ENCODE measurements around the gene DOCK1.
"Not testable (repeated sequence)": the region's sequence is repeated elsewhere in the genome, so short reads cannot be mapped to it uniquely, and the experiment has no call there.

The DOCK1 gene

DNA sequence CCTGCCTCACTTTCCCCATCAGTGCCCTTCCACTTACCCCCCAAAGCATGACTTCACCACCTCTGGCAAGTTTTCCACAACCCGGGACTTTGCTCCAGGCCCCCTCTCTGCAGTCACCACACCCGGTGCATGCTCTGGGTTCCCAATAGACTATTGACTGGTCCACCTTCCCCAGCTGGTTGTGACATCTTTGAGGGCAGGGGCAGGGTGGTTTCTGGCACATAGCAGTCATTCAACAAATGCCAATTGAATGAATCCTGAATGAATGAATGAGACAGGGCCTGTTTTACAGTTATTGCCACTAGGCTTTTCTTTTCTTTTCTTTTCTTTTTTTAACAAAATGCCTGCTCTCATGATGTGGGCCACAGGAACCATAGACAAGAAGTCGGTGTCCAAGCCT, 28.8 kb upstream of the DOCK1 start:
- no peaks in the 10 kb centered on the region for H3K9me3 ChIP-seq (replicated peaks; ENCODE audit: insufficient read depth, low read length)
- no peaks in the 10 kb centered on the region for H3F3A ChIP-seq (ENCODE audit: insufficient read depth, low read length)
- no peaks in the 10 kb centered on the region for H3K4me1 ChIP-seq (ENCODE audit: low read length)
- H3K27me3 ChIP-seq (replicated peaks; ENCODE audit: insufficient read depth, low read length) = no peaks in the 10 kb centered on the region
- DNase-seq = no peak
- no peak overlapping the region for H2AFZ ChIP-seq (ENCODE audit: low read length)
- no peaks in the 10 kb centered on the region for H3K36me3 ChIP-seq (replicated peaks; ENCODE audit: insufficient read depth, low read length)
- no peak overlapping the region for H3K4me3 ChIP-seq (ENCODE audit: low read length)
- H3K27ac ChIP-seq (ENCODE audit: low read length) = no peak overlapping the region
- H4K20me1 ChIP-seq (ENCODE audit: insufficient read depth, low read length) = no peaks in the 10 kb centered on the region
- H3K9ac ChIP-seq (ENCODE audit: low read length) = no peak overlapping the region
- H3K79me2 ChIP-seq (ENCODE audit: low read length) = no peaks in the 10 kb centered on the region
- TF ChIP-seq EZH2 (optimal IDR thresholded peaks at IDR 0.05; ENCODE audit: low read depth, low read length) (no peak), EZH2phosphoT487 (IDR thresholded peaks at IDR 0.05; ENCODE audit: low read length) (no peak), CTCF (IDR thresholded peaks at IDR 0.05; ENCODE audit: low read length) (no peak)
- no peaks in the 10 kb centered on the region for H3K9me2 ChIP-seq (replicated peaks; ENCODE audit: insufficient read depth, low read length)
- H3K4me2 ChIP-seq (ENCODE audit: low read depth, low read length) = no peak overlapping the region

DNA sequence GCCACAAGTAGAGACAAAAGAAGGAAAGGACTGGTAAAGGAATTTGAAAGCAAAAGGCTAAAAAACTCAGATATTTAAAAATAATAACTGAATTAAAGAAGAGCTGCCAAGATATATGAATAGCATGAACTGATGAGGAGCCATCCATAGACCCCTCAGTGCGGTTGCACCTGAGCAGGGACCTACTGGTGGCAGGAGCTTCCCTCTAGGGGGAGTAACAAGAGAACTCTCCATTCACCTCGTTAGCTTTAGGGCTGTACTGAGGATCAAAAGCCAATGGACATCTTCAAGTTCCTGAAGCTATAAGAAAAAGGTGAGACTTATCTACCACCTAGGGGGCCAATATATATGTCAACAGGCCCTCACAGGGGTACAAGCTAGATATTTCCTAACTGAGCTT, 27.8 kb upstream of the DOCK1 start:
- Histone ChIP-seq H3K4me2 (ENCODE audit: low read depth, low read length) (no peak overlapping the region), H2AFZ (ENCODE audit: low read length) (no peak overlapping the region), H3K36me3 (replicated peaks; ENCODE audit: insufficient read depth, low read length) (no peaks in the 10 kb centered on the region), H4K20me1 (ENCODE audit: insufficient read depth, low read length) (no peaks in the 10 kb centered on the region), H3F3A (ENCODE audit: insufficient read depth, low read length) (no peaks in the 10 kb centered on the region), H3K9me3 (replicated peaks; ENCODE audit: insufficient read depth, low read length) (no peaks in the 10 kb centered on the region), H3K9ac (ENCODE audit: low read length) (no peak overlapping the region), H3K4me3 (ENCODE audit: low read length) (no peak overlapping the region), H3K27ac (ENCODE audit: low read length) (no peak overlapping the region), H3K4me1 (ENCODE audit: low read length) (no peaks in the 10 kb centered on the region), H3K27me3 (replicated peaks; ENCODE audit: insufficient read depth, low read length) (no peaks in the 10 kb centered on the region), H3K9me2 (replicated peaks; ENCODE audit: insufficient read depth, low read length) (no peaks in the 10 kb centered on the region), H3K79me2 (ENCODE audit: low read length) (no peaks in the 10 kb centered on the region)
- TF ChIP-seq EZH2 (optimal IDR thresholded peaks at IDR 0.05; ENCODE audit: low read depth, low read length) (no peak), EZH2phosphoT487 (IDR thresholded peaks at IDR 0.05; ENCODE audit: low read length) (no peak)
- DNase-seq = no peak

- Histone ChIP-seq H4K20me1 (ENCODE audit: insufficient read depth, low read length) (no peaks in the 10 kb centered on the region), H3K79me2 (ENCODE audit: low read length) (no peaks in the 10 kb centered on the region), H3K27ac (ENCODE audit: low read length) (no peak overlapping the region), H2AFZ (ENCODE audit: low read length) (no peak overlapping the region), H3K4me1 (ENCODE audit: low read length) (no peaks in the 10 kb centered on the region), H3K36me3 (replicated peaks; ENCODE audit: insufficient read depth, low read length) (no peaks in the 10 kb centered on the region), H3K9me3 (replicated peaks; ENCODE audit: insufficient read depth, low read length) (no peaks in the 10 kb centered on the region), H3K4me2 (ENCODE audit: low read depth, low read length) (no peak overlapping the region), H3K27me3 (replicated peaks; ENCODE audit: insufficient read depth, low read length) (no peaks in the 10 kb centered on the region), H3K4me3 (ENCODE audit: low read length) (no peak overlapping the region), H3K9ac (ENCODE audit: low read length) (no peak overlapping the region), H3F3A (ENCODE audit: insufficient read depth, low read length) (no peaks in the 10 kb centered on the region), H3K9me2 (replicated peaks; ENCODE audit: insufficient read depth, low read length) (no peaks in the 10 kb centered on the region)
- TF ChIP-seq CTCF (IDR thresholded peaks at IDR 0.05; ENCODE audit: low read length) (no peak), EZH2phosphoT487 (IDR thresholded peaks at IDR 0.05; ENCODE audit: low read length) (no peak), EZH2 (optimal IDR thresholded peaks at IDR 0.05; ENCODE audit: low read depth, low read length) (no peak)
- no peak for DNase-seq
Measured at GRCh38 chr10:126878594-126878993, 26.6 kb upstream of the DOCK1 start.

GRCh38 chr10:126880926-126881325, 24.3 kb upstream of the DOCK1 start:
- Histone ChIP-seq H3K9ac (ENCODE audit: low read length) (no peak overlapping the region), H2AFZ (ENCODE audit: low read length) (no peak overlapping the region), H3K9me3 (replicated peaks; ENCODE audit: insufficient read depth, low read length) (no peaks in the 10 kb centered on the region), H3K27me3 (replicated peaks; ENCODE audit: insufficient read depth, low read length) (no peaks in the 10 kb centered on the region), H3F3A (ENCODE audit: insufficient read depth, low read length) (no peaks in the 10 kb centered on the region), H3K4me3 (ENCODE audit: low read length) (no peak overlapping the region), H4K20me1 (ENCODE audit: insufficient read depth, low read length) (no peaks in the 10 kb centered on the region), H3K36me3 (replicated peaks; ENCODE audit: insufficient read depth, low read length) (no peaks in the 10 kb centered on the region), H3K9me2 (replicated peaks; ENCODE audit: insufficient read depth, low read length) (no peaks in the 10 kb centered on the region), H3K4me1 (ENCODE audit: low read length) (no peaks in the 10 kb centered on the region), H3K4me2 (ENCODE audit: low read depth, low read length) (no peak overlapping the region), H3K79me2 (ENCODE audit: low read length) (no peaks in the 10 kb centered on the region), H3K27ac (ENCODE audit: low read length) (no peak overlapping the region)
- DNase-seq = no peak
- no peak for TF ChIP-seq EZH2 (optimal IDR thresholded peaks at IDR 0.05; ENCODE audit: low read depth, low read length)
- TF ChIP-seq EZH2phosphoT487 (IDR thresholded peaks at IDR 0.05; ENCODE audit: low read length) = no peak
- no peak for TF ChIP-seq CTCF (IDR thresholded peaks at IDR 0.05; ENCODE audit: low read length)

GRCh38 chr10:126882055-126882454, 23.2 kb upstream of the DOCK1 start:
- H2AFZ ChIP-seq (ENCODE audit: low read length); H3K4me1 ChIP-seq (ENCODE audit: low read length); H3K9me3 ChIP-seq (replicated peaks; ENCODE audit: insufficient read depth, low read length); H3K79me2 ChIP-seq (ENCODE audit: low read length); DNase-seq; H3K27me3 ChIP-seq (replicated peaks; ENCODE audit: insufficient read depth, low read length); H3K27ac ChIP-seq (ENCODE audit: low read length); H3F3A ChIP-seq (ENCODE audit: insufficient read depth, low read length); H3K9me2 ChIP-seq (replicated peaks; ENCODE audit: insufficient read depth, low read length); H3K9ac ChIP-seq (ENCODE audit: low read length); H4K20me1 ChIP-seq (ENCODE audit: insufficient read depth, low read length); H3K4me3 ChIP-seq (ENCODE audit: low read length); H3K36me3 ChIP-seq (replicated peaks; ENCODE audit: insufficient read depth, low read length); H3K4me2 ChIP-seq (ENCODE audit: low read depth, low read length): not testable (repeated sequence)

GRCh38 chr10:126888436-126888835, 16.8 kb upstream of the DOCK1 start:
- H3K9me3 ChIP-seq (replicated peaks; ENCODE audit: insufficient read depth, low read length); H3K79me2 ChIP-seq (ENCODE audit: low read length); H3K9ac ChIP-seq (ENCODE audit: low read length); H3K36me3 ChIP-seq (replicated peaks; ENCODE audit: insufficient read depth, low read length); H3K27me3 ChIP-seq (replicated peaks; ENCODE audit: insufficient read depth, low read length); DNase-seq; H4K20me1 ChIP-seq (ENCODE audit: insufficient read depth, low read length); H3K4me2 ChIP-seq (ENCODE audit: low read depth, low read length); H3K9me2 ChIP-seq (replicated peaks; ENCODE audit: insufficient read depth, low read length); H3F3A ChIP-seq (ENCODE audit: insufficient read depth, low read length); H3K4me1 ChIP-seq (ENCODE audit: low read length); H3K4me3 ChIP-seq (ENCODE audit: low read length); H2AFZ ChIP-seq (ENCODE audit: low read length); H3K27ac ChIP-seq (ENCODE audit: low read length): not testable (repeated sequence)

All from MM.1S (cell line).